ENCODE results near the gene IGSF3. TPM values are rescaled to one million over a fixed set of nuclear protein-coding genes. Genes with fewer than 3 reads are reported as not detected.

Gene IGSF3
- 10 to 100 TPM; 48.1 to 59.2 (median 55.6) TPM for total RNA-seq

- WGBS = 0% methylated on average over 14 of the region's 58 CpGs
- Histone ChIP-seq H3K4me1 (peaks cover 40% of the 10 kb centered on the region), H3K9me3 (no peaks in the 10 kb centered on the region), H3K27me3 (no peaks in the 10 kb centered on the region), H3K36me3 (no peaks in the 10 kb centered on the region), H3K4me3 (peak within 1 kb of the TSS; percentile 72), H3K27ac (peak within 1 kb of the TSS; percentile 78)
- DNase-seq (ENCODE audit: low spot score in 2 of 2) = peak; percentile 75 to 82
- no peak for TF ChIP-seq POLR2AphosphoS5 (IDR thresholded peaks at IDR 0.05)
Observed at GRCh38 chr1:116667575-116668105, at the start of gene IGSF3. Gene IGSF3 (minus strand): TSS chr1:116667733. CDS start chr1:116666326, 1,407 bp downstream.

- no peak for TF ChIP-seq POLR2A (IDR thresholded peaks at IDR 0.05)
- no peak for DNase-seq (ENCODE audit: low spot score in 2 of 2)
- H3K27ac ChIP-seq = no peak overlapping the region
- no peaks in the 10 kb centered on the region for H3K36me3 ChIP-seq
- 90% methylated on average over 3 of the region's 3 CpGs for WGBS
- no peaks in the 10 kb centered on the region for H3K27me3 ChIP-seq
- no peak overlapping the region for H3K4me3 ChIP-seq
- peaks cover 21% of the 10 kb centered on the region for H3K4me1 ChIP-seq
- H3K9me3 ChIP-seq = no peaks in the 10 kb centered on the region
Observed at GRCh38 chr1:116717318-116717717, 49.8 kb upstream of the IGSF3 start.

GRCh38 chr1:116716391-116716790, 48.9 kb upstream of the IGSF3 start:
- no peak overlapping the region for H3K27ac ChIP-seq
- WGBS = 75% methylated on average over 3 of the region's 3 CpGs
- TF ChIP-seq POLR2AphosphoS5 (IDR thresholded peaks at IDR 0.05) (no peak), CTCF (IDR thresholded peaks at IDR 0.05) (no peak), EP300 (IDR thresholded peaks at IDR 0.05) (no peak), POLR2A (IDR thresholded peaks at IDR 0.05) (no peak)

GRCh38 chr1:116713474-116713873, 45.9 kb upstream of the IGSF3 start:
- WGBS = 89% methylated on average over 3 of the region's 3 CpGs
- no peak overlapping the region for H3K27ac ChIP-seq
- no peak for DNase-seq (ENCODE audit: low spot score in 2 of 2)

More at GRCh38 chr1:116716391-116716790, 48.9 kb upstream of the IGSF3 start:
- DNase-seq (ENCODE audit: low spot score in 2 of 2) = no peak
- Histone ChIP-seq H3K4me3 (no peak overlapping the region), H3K9me3 (no peaks in the 10 kb centered on the region), H3K36me3 (no peaks in the 10 kb centered on the region), H3K4me1 (peaks cover 16% of the 10 kb centered on the region), H3K27me3 (no peaks in the 10 kb centered on the region)

GRCh38 chr1:116712510-116712909, 45.0 kb upstream of the IGSF3 start:
- Histone ChIP-seq H3K4me1 (peaks cover 15% of the 10 kb centered on the region), H3K4me3 (no peak overlapping the region), H3K27me3 (no peaks in the 10 kb centered on the region), H3K36me3 (no peaks in the 10 kb centered on the region), H3K27ac (no peak overlapping the region), H3K9me3 (no peaks in the 10 kb centered on the region)
- TF ChIP-seq POLR2AphosphoS5 (IDR thresholded peaks at IDR 0.05) (no peak), POLR2A (IDR thresholded peaks at IDR 0.05) (no peak), EP300 (IDR thresholded peaks at IDR 0.05) (no peak), CTCF (IDR thresholded peaks at IDR 0.05) (no peak)
- DNase-seq (ENCODE audit: low spot score in 2 of 2) = no peak
- 75% methylated on average over 6 of the region's 6 CpGs for WGBS

More at GRCh38 chr1:116713474-116713873, 45.9 kb upstream of the IGSF3 start:
- TF ChIP-seq CTCF (IDR thresholded peaks at IDR 0.05) = no peak
- no peak for TF ChIP-seq EP300 (IDR thresholded peaks at IDR 0.05)
- no peak for TF ChIP-seq POLR2AphosphoS5 (IDR thresholded peaks at IDR 0.05)
- no peak for TF ChIP-seq POLR2A (IDR thresholded peaks at IDR 0.05)
- Histone ChIP-seq H3K27me3 (no peaks in the 10 kb centered on the region), H3K4me1 (peaks cover 15% of the 10 kb centered on the region), H3K4me3 (no peak overlapping the region), H3K36me3 (no peaks in the 10 kb centered on the region), H3K9me3 (no peaks in the 10 kb centered on the region)

- no peak for DNase-seq (ENCODE audit: low spot score in 2 of 2)
- TF ChIP-seq EP300 (IDR thresholded peaks at IDR 0.05) (no peak), POLR2AphosphoS5 (IDR thresholded peaks at IDR 0.05) (no peak), POLR2A (IDR thresholded peaks at IDR 0.05) (no peak), CTCF (IDR thresholded peaks at IDR 0.05) (no peak)
- H3K4me1 ChIP-seq = peaks cover 15% of the 10 kb centered on the region
- no peak overlapping the region for H3K27ac ChIP-seq
- no peak overlapping the region for H3K4me3 ChIP-seq
- WGBS = 58% methylated on average over 2 of the region's 2 CpGs
- H3K9me3 ChIP-seq = no peaks in the 10 kb centered on the region
- H3K27me3 ChIP-seq = peaks cover 3% of the 10 kb centered on the region
- no peaks in the 10 kb centered on the region for H3K36me3 ChIP-seq
Observed at GRCh38 chr1:116711263-116711840, 43.8 kb upstream of the IGSF3 start.

Measured in suprapubic skin (tissue), 4 donors.